Testis (tissue), 2 donors: ENCODE measurements around the gene PRR36.

Experiments
- CTCF ChIP-seq, 3 experiments: fragments of 450-650 bp in 2 of 3; fragments of 200-600 bp in 1 of 3; sonication (generic) in 1 of 3; IDR thresholded peaks; one replicate each; pipeline ENCODE4 v1.5.1; 2016 to 2019; ENCODE audit warnings: antibody characterized with exemption in 3 of 3, mild to moderate bottlenecking in 2 of 3, moderate library complexity in 1 of 3
- POLR2A ChIP-seq: fragments of 450-650 bp; IDR thresholded peaks from one replicate; pipeline ENCODE4 v1.6.1; 2017; ENCODE audit warnings: antibody characterized with exemption, mild to moderate bottlenecking, moderate library complexity

- TF ChIP-seq CTCF (IDR thresholded peaks at IDR 0.05), result no peak
- TF ChIP-seq POLR2A, result no peak
These were observed 44.6 kb upstream of the PRR36 start for GRCh38 chr19:7918615-7919421.
